Astrocyte (in vitro differentiated cells and primary cell): Measurements from ENCODE around the gene CADM1.

ENCODE experiments used
- CTCF ChIP-seq: IDR thresholded peaks from 2 replicates; pipeline ENCODE4 v1.5.1; 2011; ENCODE audit warnings: low read depth, mild to moderate bottlenecking, inconsistent platforms, low read length, moderate library complexity; ENCODE audit not compliant: insufficient read depth
- EZH2 ChIP-seq: IDR thresholded peaks from 2 replicates; pipeline ENCODE4 v1.6.1; 2012; ENCODE audit warnings: mild to moderate bottlenecking, low read length, inconsistent platforms; ENCODE audit not compliant: insufficient read depth

DNA sequence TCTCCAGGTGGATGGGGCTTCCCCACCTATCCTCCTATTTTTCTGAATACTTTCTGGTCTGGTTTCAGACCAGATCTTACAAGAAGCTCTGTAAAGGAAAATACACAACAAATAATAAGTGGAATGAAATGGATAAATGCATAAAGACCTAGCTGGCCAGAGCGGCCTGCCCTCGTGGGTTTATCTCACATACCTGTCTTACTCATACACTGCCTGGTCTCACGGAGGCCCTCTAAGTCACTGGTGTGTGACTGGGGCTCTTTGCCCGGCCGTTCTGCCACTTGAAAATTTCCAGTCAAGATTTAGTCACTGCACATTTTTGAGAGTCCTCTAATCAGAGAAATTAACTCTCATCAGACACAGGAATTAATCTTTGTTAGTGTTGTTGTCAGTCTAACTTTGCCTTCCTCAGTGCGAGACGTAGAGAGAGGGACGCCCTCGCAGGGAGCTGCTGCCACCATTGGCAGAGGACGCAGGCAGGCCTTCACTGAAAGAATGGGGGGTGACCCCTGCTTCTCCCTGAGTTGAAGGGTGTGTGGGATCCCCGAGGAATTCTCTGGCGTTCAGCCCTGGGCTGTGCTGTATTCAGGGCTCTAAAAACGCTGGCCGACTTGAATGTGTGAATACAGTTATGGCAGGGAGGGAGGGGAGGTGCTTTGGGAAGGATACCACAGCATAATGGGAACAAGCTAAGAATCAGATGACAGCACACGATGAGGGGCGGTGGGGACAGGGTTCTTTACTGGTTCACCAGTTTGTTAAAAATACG, 46.3 kb upstream of the CADM1 start:
- no peak for TF ChIP-seq CTCF
- TF ChIP-seq EZH2: no peak
